IMR-90 (cell line): ENCODE data around the gene MAPKAP1. TPM values are rescaled to one million over a fixed set of nuclear protein-coding genes. Genes with fewer than 3 reads are reported as not detected.
"Not testable (repeated sequence)": the region's sequence is repeated elsewhere in the genome, so short reads cannot be mapped to it uniquely, and the experiment has no call there.

Experiments
- ATAC-seq: fragments of 200-7000 bp; cut with Tn5 transposase; 2 replicates; pipeline ENCODE4 v1.9.1; 2020; ENCODE audit warnings: low read depth, mild to moderate bottlenecking, moderate library complexity
- BruUV-seq: library from RNA; stranded (reverse); fragments of 400-500 nt; replicated peaks from 2 replicates; lab custom pipeline; 2021; lab: Mats Ljungman, UMichigan
- CTCF ChIA-PET: fragments of 300-600 bp; formaldehyde crosslinking; extraction: SDS; loops from one replicate; lab custom pipeline; 2021; ENCODE audit warnings: antibody characterized with exemption; lab: Yijun Ruan, JAX
- POLR2A ChIA-PET: fragments of 300-600 bp; sonication (Branson Sonifier 250); formaldehyde crosslinking; loops from one replicate; lab custom pipeline; 2022; ENCODE audit warnings: antibody characterized with exemption; ENCODE audit not compliant: unreplicated experiment; lab: Charles Lee
- DNase-seq: peaks from one replicate; pipeline ENCODE4 v3.0.0; 2013
- H2AFZ ChIP-seq: replicated peaks from 2 replicates; pipeline ENCODE3; 2013; ENCODE audit warnings: low read length, mild to moderate bottlenecking; ENCODE audit not compliant: poor library complexity
- H2AK5ac ChIP-seq: 2 replicates; pipeline ENCODE4 v1.6.1; 2013; ENCODE audit warnings: low read depth, low read length, inconsistent platforms
- H2AK9ac ChIP-seq: replicated peaks from 2 replicates; pipeline ENCODE3; 2013; ENCODE audit warnings: mild to moderate bottlenecking, low read depth, low read length, moderate library complexity; ENCODE audit not compliant: poor library complexity
- H2BK120ac ChIP-seq: 2 replicates; pipeline ENCODE4 v1.6.1; 2013; ENCODE audit warnings: low read depth, low read length, inconsistent platforms
- H2BK15ac ChIP-seq: 3 replicates; pipeline ENCODE4 v1.6.1; 2013; ENCODE audit warnings: low read depth, low read length, inconsistent platforms
- H2BK20ac ChIP-seq: 2 replicates; pipeline ENCODE4 v1.6.1; 2013; ENCODE audit warnings: low read depth, mild to moderate bottlenecking, inconsistent platforms, low read length, moderate library complexity
- H2BK5ac ChIP-seq: 2 replicates; pipeline ENCODE4 v1.6.1; 2013; ENCODE audit warnings: mild to moderate bottlenecking, low read depth, low read length, inconsistent platforms; ENCODE audit not compliant: poor library complexity, severe bottlenecking
- H3K14ac ChIP-seq: replicated peaks from 2 replicates; pipeline ENCODE4 v1.6.1; 2013; ENCODE audit warnings: low read depth, low read length, inconsistent platforms
- H3K18ac ChIP-seq: 2 replicates; pipeline ENCODE4 v1.6.1; 2013; ENCODE audit warnings: low read depth, low read length, control low read depth
- H3K23ac ChIP-seq: 2 replicates; pipeline ENCODE4 v1.6.1; 2013; ENCODE audit warnings: low read depth, low read length, inconsistent platforms
- H3K27ac ChIP-seq: 2 replicates; pipeline ENCODE4 v1.5.1; 2013; ENCODE audit warnings: mild to moderate bottlenecking, control low read depth, low read length; ENCODE audit not compliant: insufficient read depth
- H3K27me3 ChIP-seq: 2 replicates; pipeline ENCODE4 v1.6.1; 2013; ENCODE audit warnings: low read length; ENCODE audit not compliant: control insufficient read depth, insufficient read depth
- H3K36me3 ChIP-seq: 2 replicates; pipeline ENCODE4 v1.6.1; 2013; ENCODE audit warnings: low read length, mixed read lengths; ENCODE audit not compliant: control insufficient read depth, insufficient read depth
- H3K4ac ChIP-seq: 2 replicates; pipeline ENCODE4 v1.6.1; 2013; ENCODE audit warnings: low read depth, low read length, inconsistent platforms
- H3K4me1 ChIP-seq: 2 replicates; pipeline ENCODE4 v1.6.1; 2013; ENCODE audit warnings: low read length, mixed read lengths; ENCODE audit not compliant: control insufficient read depth, insufficient read depth
- H3K4me2 ChIP-seq: 2 replicates; pipeline ENCODE4 v1.6.1; 2013; ENCODE audit warnings: low read depth, mild to moderate bottlenecking, control low read depth, low read length, moderate library complexity
- H3K4me3 ChIP-seq: 2 replicates; pipeline ENCODE4 v1.5.1; 2013; ENCODE audit warnings: low read depth, mild to moderate bottlenecking, control low read depth, low read length, moderate library complexity; ENCODE audit not compliant: insufficient read depth
- H3K56ac ChIP-seq: 2 replicates; pipeline ENCODE4 v1.6.1; 2013; ENCODE audit warnings: low read length, inconsistent platforms; ENCODE audit not compliant: insufficient read depth; ENCODE audit errors: extremely low read depth
- H3K79me1 ChIP-seq, 2 experiments: 2 replicates each; pipeline ENCODE4 v1.6.1; 2013; ENCODE audit warnings: low read length in 2 of 2, inconsistent platforms in 1 of 2, low read depth in 1 of 2
- H3K9ac ChIP-seq: 2 replicates; pipeline ENCODE4 v1.6.1; 2013; ENCODE audit warnings: low read depth, low read length, control low read depth
- H3K9me1 ChIP-seq: 2 replicates; pipeline ENCODE4 v1.6.1; 2013; ENCODE audit warnings: low read length, inconsistent platforms; ENCODE audit not compliant: insufficient read depth
- H3K9me3 ChIP-seq: 2 replicates; pipeline ENCODE4 v1.6.1; 2013; ENCODE audit warnings: low read length; ENCODE audit not compliant: control insufficient read depth, insufficient read depth
- H4K20me1 ChIP-seq: 2 replicates; pipeline ENCODE4 v1.6.1; 2013; ENCODE audit warnings: low read length, inconsistent platforms; ENCODE audit not compliant: insufficient read depth
- H4K5ac ChIP-seq: 2 replicates; pipeline ENCODE4 v1.6.1; 2013; ENCODE audit warnings: mild to moderate bottlenecking, low read depth, low read length, control low read depth
- H4K8ac ChIP-seq, 2 experiments: 2 replicates each; pipeline ENCODE4 v1.6.1; 2013; ENCODE audit warnings: low read depth in 2 of 2, low read length in 2 of 2, control low read depth in 1 of 2, inconsistent platforms in 1 of 2
- H4K91ac ChIP-seq: 2 replicates; pipeline ENCODE4 v1.6.1; 2013; ENCODE audit warnings: low read depth, low read length, inconsistent platforms; ENCODE audit not compliant: insufficient read depth
- WGBS, 2 experiments: methylation state at CpG; one replicate each; pipeline versions ENCODE4 v1.1.5 to v1.1.7; 2013; ENCODE audit warnings: missing lambda C conversion rate in 2 of 2; ENCODE audit not compliant: insufficient read length in 1 of 2; ENCODE audit errors: extremely low coverage in 2 of 2; 5-methylcytosine and 5-hydroxymethylcytosine counted together
- dilution Hi-C: fragments of 300-500 bp; cut with HindIII; formaldehyde crosslinking; loops from one replicate; pipeline ENCODE4 v1.14.3; 2018; ENCODE audit warnings: low sequenced_read_pairs; ENCODE audit not compliant: unreplicated experiment
- in situ Hi-C: fragments of 300-500 bp; cut with MboI; formaldehyde crosslinking; loops from 3 replicates; pipeline ENCODE4 v1.14.3; 2019; ENCODE audit warnings: low sequenced_read_pairs, inconsistent platforms, mixed read lengths
- intact Hi-C: fragments of 100-400 bp; cut with micrococcal nuclease; formaldehyde crosslinking; loops from 2 replicates; pipeline ENCODE4 v1.10.0; 2022
- polyA plus RNA-seq, 3 experiments: library from polyadenylated mRNA; depleted of rRNA; stranded (reverse); fragments of >200 nt; gene quantifications; 2 replicates each; pipeline ENCODE4 v1.2.3, GENCODE V29; 2012; ENCODE audit warnings: low replicate concordance in 1 of 3
- total RNA-seq: library from RNA; depleted of rRNA; stranded (reverse); fragments of >200 nt; gene quantifications from 2 replicates; pipeline ENCODE4 v1.2.3, GENCODE V29; 2012

MAPKAP1 gene
- total and polyA plus RNA-seq, 2 of the 4 experiments (the other 2 are of a cell fraction) = 87.2 to 158 TPM

GRCh38 chr9:125693492-125693891, 13.5 kb downstream of the MAPKAP1 start:
- in situ Hi-C loops, H3K9me3 ChIP-seq, H3K27me3 ChIP-seq, H2BK120ac ChIP-seq, H3K4me2 ChIP-seq, H3K9ac ChIP-seq, BruUV-seq, intact Hi-C loops, H4K5ac ChIP-seq, H2BK15ac ChIP-seq, dilution Hi-C loops, H2AK5ac ChIP-seq, H3K23ac ChIP-seq, H4K8ac ChIP-seq, H3K18ac ChIP-seq, H3K4me3 ChIP-seq, H3K56ac ChIP-seq, POLR2A ChIA-PET, DNase-seq, H3K14ac ChIP-seq, H3K9me1 ChIP-seq, H3K27ac ChIP-seq, H2BK5ac ChIP-seq, H2AFZ ChIP-seq, H4K91ac ChIP-seq, CTCF ChIA-PET, H3K4me1 ChIP-seq, H2BK20ac ChIP-seq, H3K36me3 ChIP-seq, H3K4ac ChIP-seq, H2AK9ac ChIP-seq, ATAC-seq: not testable (repeated sequence)
- peaks cover 21% of the 10 kb centered on the region; the same call in 1 of the 2 replicates for H4K20me1 ChIP-seq
- peaks cover 24 to 55% of the 10 kb centered on the region in 2 experiments for H3K79me1 ChIP-seq
- WGBS, 2 experiments = no CpG with 5 or more reads among the region's 10 CpGs
